ENCODE data around the gene WNT9B.

WNT9B gene, protein sequence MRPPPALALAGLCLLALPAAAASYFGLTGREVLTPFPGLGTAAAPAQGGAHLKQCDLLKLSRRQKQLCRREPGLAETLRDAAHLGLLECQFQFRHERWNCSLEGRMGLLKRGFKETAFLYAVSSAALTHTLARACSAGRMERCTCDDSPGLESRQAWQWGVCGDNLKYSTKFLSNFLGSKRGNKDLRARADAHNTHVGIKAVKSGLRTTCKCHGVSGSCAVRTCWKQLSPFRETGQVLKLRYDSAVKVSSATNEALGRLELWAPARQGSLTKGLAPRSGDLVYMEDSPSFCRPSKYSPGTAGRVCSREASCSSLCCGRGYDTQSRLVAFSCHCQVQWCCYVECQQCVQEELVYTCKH

DNA sequence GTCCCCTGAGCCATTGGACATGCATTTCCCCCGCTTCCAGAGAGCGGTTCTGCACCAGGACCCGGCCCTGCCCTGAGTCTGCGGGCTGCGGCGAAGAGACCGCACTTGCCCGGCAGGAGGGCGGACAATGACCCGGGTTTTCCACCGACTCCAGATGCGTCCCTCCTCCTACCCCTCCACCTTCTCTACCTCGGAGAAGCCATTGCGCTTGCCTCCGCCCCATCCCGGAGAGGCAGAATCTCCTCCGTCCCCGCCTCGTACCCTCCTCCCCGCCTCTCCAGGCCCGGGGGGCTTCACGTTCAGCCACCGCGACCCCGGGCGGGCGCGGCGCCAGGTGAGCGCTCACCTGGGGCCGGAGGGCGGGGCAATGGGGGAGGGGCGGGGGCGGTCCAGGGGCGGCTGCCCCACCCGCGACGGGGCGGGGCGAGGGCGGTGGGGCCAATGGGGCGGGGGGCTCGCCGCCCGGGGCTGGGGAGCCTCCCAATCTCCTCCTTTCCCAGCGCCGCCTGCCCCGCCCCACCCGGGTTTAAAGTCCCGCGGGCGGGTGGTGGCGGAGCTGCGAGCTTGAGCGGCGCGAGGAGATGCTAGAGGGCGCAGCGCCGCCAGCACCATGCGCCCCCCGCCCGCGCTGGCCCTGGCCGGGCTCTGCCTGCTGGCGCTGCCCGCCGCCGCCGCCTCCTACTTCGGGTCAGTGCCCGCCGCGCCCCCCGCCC lies at the start of gene WNT9B:
Gene WNT9B (plus strand): TSS at position 555 of the 713 bp plus-strand sequence. CDS start 56 bp downstream, at position 611.
- H3K9me3 Mint-ChIP-seq (ENCODE audit: low read depth) = no peaks in the 10 kb centered on the region
- peaks cover 44% of the 10 kb centered on the region for H3K27me3 Mint-ChIP-seq
- peak within 1 kb of the TSS; percentile 73 for H3K4me3 Mint-ChIP-seq
- no peak within 1 kb of the TSS for H3K27ac Mint-ChIP-seq
- H3K36me3 Mint-ChIP-seq = no peaks in the 10 kb centered on the region
- peaks cover 16% of the 10 kb centered on the region for H3K4me1 Mint-ChIP-seq (ENCODE audit: low read depth)

DNA sequence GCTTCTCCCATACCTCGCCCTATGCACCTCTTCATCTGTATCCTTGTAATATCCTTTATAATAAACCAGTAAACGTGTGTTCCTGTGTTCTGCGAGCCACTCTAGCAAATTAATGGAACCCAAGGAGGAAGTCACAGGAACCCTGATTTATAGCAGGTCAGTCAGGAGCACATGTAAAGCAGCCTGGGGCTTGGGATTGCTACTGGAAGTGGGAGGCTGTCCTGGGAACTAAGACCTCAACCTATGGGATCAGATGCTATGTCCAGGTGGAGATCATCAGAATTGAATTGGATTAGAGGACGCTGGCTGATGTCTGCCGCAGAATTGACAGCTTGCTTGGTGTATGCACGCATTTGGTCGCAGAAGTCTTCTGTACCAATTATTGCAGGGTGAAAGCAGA lies 48.6 kb upstream of the WNT9B start:
- H3K27ac Mint-ChIP-seq = no peak overlapping the region
- peaks cover 3% of the 10 kb centered on the region for H3K27me3 Mint-ChIP-seq
- no peaks in the 10 kb centered on the region for H3K9me3 Mint-ChIP-seq (ENCODE audit: low read depth)
- no peaks in the 10 kb centered on the region for H3K36me3 Mint-ChIP-seq
- no peak overlapping the region for H3K4me3 Mint-ChIP-seq
- no peaks in the 10 kb centered on the region for H3K4me1 Mint-ChIP-seq (ENCODE audit: low read depth)

- H3K9me3 Mint-ChIP-seq (ENCODE audit: low read depth) = no peaks in the 10 kb centered on the region
- no peak overlapping the region for H3K4me3 Mint-ChIP-seq
- H3K4me1 Mint-ChIP-seq (ENCODE audit: low read depth) = no peaks in the 10 kb centered on the region
- H3K27me3 Mint-ChIP-seq = peaks cover 3% of the 10 kb centered on the region
- no peaks in the 10 kb centered on the region for H3K36me3 Mint-ChIP-seq
- H3K27ac Mint-ChIP-seq = no peak overlapping the region
These were observed 47.8 kb upstream of the WNT9B start for GRCh38 chr17:46803544-46803943.

- Mint-ChIP-seq H3K36me3 (no peaks in the 10 kb centered on the region), H3K27ac (no peak overlapping the region), H3K4me1 (ENCODE audit: low read depth) (no peaks in the 10 kb centered on the region), H3K27me3 (peaks cover 1% of the 10 kb centered on the region), H3K4me3 (no peak overlapping the region), H3K9me3 (ENCODE audit: low read depth) (no peaks in the 10 kb centered on the region)
These were observed 45.6 kb upstream of the WNT9B start for GRCh38 chr17:46805771-46806170.

DNA sequence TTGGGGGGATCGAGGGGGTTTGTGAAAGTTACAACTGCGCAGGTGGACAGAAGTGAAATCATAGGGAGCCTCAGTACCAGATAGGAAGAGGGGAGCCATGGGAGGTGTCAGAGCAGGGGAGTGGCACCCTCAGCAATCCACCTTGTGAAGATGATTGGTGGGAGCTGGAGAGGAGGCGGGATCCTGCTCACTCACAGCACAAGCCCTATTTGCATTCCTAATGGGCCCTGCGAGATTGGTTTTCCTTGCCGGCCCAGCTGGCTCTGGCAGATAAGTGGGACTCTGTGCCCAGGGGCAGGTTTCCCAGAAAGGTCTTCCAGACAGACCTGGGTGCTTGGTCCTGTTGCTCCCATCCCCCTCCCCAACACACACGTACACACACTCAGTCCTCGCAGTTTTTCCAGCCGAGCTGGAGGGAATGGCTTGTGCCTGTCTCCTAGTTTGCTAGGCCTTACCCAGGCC lies 42.2 kb upstream of the WNT9B start:
- Mint-ChIP-seq H3K4me3 (no peak overlapping the region), H3K4me1 (ENCODE audit: low read depth) (no peaks in the 10 kb centered on the region), H3K9me3 (ENCODE audit: low read depth) (no peaks in the 10 kb centered on the region), H3K36me3 (no peaks in the 10 kb centered on the region), H3K27ac (no peak overlapping the region), H3K27me3 (peaks cover 16% of the 10 kb centered on the region)

DNA sequence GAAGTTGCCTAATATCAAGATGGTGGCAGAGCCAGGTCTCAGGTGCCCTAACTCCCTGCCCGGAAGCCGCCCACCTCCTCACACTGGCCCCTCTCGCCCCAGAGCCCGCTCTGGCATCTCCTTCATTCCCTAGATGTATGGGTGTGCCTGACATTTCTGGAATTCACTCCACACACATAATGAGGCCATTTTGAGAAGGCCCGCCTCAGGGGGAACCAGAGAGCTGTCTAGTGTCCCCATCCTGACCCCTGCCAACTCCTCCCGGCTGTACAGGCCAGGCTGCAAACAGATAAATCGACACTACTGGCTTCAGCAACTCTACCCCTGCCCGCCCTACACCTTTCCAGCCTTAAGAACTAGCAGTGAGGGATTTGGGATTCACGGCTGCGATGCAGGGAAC lies 40.5 kb upstream of the WNT9B start:
- peaks cover 19% of the 10 kb centered on the region for H3K27me3 Mint-ChIP-seq
- no peak overlapping the region for H3K27ac Mint-ChIP-seq
- no peaks in the 10 kb centered on the region for H3K36me3 Mint-ChIP-seq
- H3K9me3 Mint-ChIP-seq (ENCODE audit: low read depth) = no peaks in the 10 kb centered on the region
- no peak overlapping the region for H3K4me3 Mint-ChIP-seq
- no peaks in the 10 kb centered on the region for H3K4me1 Mint-ChIP-seq (ENCODE audit: low read depth)

- no peaks in the 10 kb centered on the region for H3K9me3 Mint-ChIP-seq (ENCODE audit: low read depth)
- peaks cover 30% of the 10 kb centered on the region for H3K27me3 Mint-ChIP-seq
- H3K4me3 Mint-ChIP-seq = no peak overlapping the region
- peaks cover 1% of the 10 kb centered on the region for H3K4me1 Mint-ChIP-seq (ENCODE audit: low read depth)
- no peak overlapping the region for H3K27ac Mint-ChIP-seq
- no peaks in the 10 kb centered on the region for H3K36me3 Mint-ChIP-seq
These were observed 39.3 kb upstream of the WNT9B start for GRCh38 chr17:46811978-46812583.

- Mint-ChIP-seq H3K4me3 (no peak overlapping the region), H3K36me3 (no peaks in the 10 kb centered on the region), H3K4me1 (ENCODE audit: low read depth) (peaks cover 6% of the 10 kb centered on the region), H3K9me3 (ENCODE audit: low read depth) (no peaks in the 10 kb centered on the region), H3K27me3 (peaks cover 35% of the 10 kb centered on the region), H3K27ac (no peak overlapping the region)
These were observed 38.6 kb upstream of the WNT9B start for GRCh38 chr17:46812624-46813318.

DNA sequence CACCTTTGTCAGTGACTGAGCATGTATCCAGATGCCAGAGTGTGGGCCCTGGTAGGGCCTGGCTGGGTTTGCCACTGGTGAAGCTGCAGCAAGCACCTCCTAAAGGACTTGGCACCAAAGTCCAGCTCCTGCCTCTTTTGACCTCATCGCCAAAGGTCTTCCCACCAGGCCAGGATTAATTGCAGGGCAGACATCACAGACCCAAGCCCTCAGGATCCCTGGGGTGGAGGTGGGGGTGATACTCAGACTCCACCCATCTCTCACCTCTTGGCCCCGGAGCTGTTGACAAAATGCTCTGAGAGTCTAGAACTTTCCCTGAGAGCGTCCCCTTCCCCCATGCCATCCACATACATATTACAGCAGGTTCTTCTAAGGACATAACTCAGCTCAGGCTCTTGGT lies 37.5 kb upstream of the WNT9B start:
- Mint-ChIP-seq H3K36me3 (no peaks in the 10 kb centered on the region), H3K4me1 (ENCODE audit: low read depth) (peaks cover 11% of the 10 kb centered on the region), H3K27ac (no peak overlapping the region), H3K4me3 (no peak overlapping the region), H3K27me3 (peaks cover 37% of the 10 kb centered on the region), H3K9me3 (ENCODE audit: low read depth) (no peaks in the 10 kb centered on the region)

DNA sequence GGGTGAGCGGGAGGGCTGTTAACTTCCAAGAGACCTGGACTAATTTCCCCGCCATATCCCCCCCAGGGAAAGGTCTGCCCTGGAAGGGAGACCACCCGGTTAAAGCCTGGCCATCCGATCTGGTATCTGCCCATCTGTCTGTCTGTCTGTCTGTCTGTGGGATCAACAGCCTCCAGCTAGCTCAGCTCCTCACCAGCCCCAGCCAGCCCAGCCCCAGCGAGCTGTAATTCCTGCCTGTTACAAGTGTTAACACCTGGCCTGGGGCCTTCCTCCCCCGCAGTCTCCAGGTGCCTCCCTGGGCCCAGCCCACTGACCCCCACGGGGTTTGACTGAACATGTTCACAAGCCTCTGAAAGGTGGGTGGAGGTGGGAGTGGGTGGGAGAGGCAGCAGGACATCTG lies 36.9 kb upstream of the WNT9B start:
- no peak overlapping the region for H3K4me3 Mint-ChIP-seq
- no peaks in the 10 kb centered on the region for H3K9me3 Mint-ChIP-seq (ENCODE audit: low read depth)
- peaks cover 11% of the 10 kb centered on the region for H3K4me1 Mint-ChIP-seq (ENCODE audit: low read depth)
- H3K27ac Mint-ChIP-seq = no peak overlapping the region
- no peaks in the 10 kb centered on the region for H3K36me3 Mint-ChIP-seq
- H3K27me3 Mint-ChIP-seq = peaks cover 37% of the 10 kb centered on the region

GRCh38 chr17:46815474-46816353 lies 35.7 kb upstream of the WNT9B start:
- H3K4me3 Mint-ChIP-seq = no peak overlapping the region
- no peak overlapping the region for H3K27ac Mint-ChIP-seq

DNA sequence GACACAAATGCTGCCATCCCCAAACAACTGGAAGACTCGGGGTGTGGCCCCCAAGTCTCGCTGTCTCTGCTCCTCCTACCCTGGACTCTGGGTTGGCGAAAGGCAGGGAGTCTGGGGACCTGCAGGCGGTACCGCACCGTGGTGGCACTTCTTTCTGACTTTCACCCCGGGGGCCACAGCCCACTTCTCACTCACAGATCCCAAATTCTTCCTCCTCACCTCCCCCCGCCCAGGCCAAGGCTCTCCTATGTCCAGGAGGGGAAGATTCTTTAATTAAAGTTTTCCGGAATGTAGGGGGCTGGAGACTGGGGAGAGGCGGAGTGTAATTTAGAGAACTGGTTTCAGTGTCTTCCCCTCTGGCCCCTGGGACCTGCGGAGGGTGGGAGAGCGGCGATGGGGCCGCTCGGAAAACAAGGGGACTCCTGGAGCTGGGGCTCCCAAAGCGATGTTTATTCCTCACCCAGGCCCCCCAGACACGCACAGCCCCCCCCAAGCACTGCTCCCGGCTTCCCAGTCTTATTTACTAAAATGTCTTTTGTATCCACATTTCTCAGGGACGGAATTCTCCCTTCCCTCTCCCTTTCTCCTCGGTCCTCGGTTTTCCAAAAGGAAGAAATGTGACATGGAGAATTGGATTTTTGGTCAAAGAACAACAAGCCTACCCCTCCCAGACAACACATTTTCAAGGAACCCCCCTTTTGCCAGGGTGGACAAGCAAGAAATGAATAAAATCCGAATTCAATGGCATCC lies 34.1 kb upstream of the WNT9B start:
- H3K4me3 Mint-ChIP-seq = peak overlapping the region; percentile 65
- no peaks in the 10 kb centered on the region for H3K9me3 Mint-ChIP-seq (ENCODE audit: low read depth)

More at GRCh38 chr17:46815474-46816353, 35.7 kb upstream of the WNT9B start:
- no peaks in the 10 kb centered on the region for H3K9me3 Mint-ChIP-seq (ENCODE audit: low read depth)
- H3K36me3 Mint-ChIP-seq = no peaks in the 10 kb centered on the region
- peaks cover 11% of the 10 kb centered on the region for H3K4me1 Mint-ChIP-seq (ENCODE audit: low read depth)
- peaks cover 39% of the 10 kb centered on the region for H3K27me3 Mint-ChIP-seq

DNA sequence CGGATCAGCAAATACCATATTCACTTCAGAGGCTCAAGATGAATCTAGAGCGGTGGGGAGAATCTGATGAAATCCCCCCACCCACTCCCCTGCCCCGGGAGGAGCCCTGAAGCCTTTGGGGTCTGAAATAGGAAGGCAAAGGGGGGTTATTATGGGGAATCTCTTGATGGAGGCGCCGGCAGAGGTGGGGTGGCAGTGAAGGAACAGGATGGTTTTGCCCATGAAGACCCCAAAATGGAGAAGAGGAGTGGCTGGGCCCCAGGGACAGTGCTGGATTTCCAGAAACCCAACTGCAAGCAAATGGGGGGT lies 33.5 kb upstream of the WNT9B start:
- H3K36me3 Mint-ChIP-seq = no peaks in the 10 kb centered on the region
- H3K27me3 Mint-ChIP-seq = peaks cover 46% of the 10 kb centered on the region
- H3K9me3 Mint-ChIP-seq (ENCODE audit: low read depth) = no peaks in the 10 kb centered on the region
- peaks cover 11% of the 10 kb centered on the region for H3K4me1 Mint-ChIP-seq (ENCODE audit: low read depth)
- peak overlapping the region; percentile 65 for H3K4me3 Mint-ChIP-seq
- no peak overlapping the region for H3K27ac Mint-ChIP-seq

More for the DNA sequence above, 34.1 kb upstream of the WNT9B start:
- Mint-ChIP-seq H3K27me3 (peaks cover 48% of the 10 kb centered on the region), H3K27ac (no peak overlapping the region), H3K36me3 (no peaks in the 10 kb centered on the region), H3K4me1 (ENCODE audit: low read depth) (peaks cover 11% of the 10 kb centered on the region)
